ENCODE measurements around the gene DNAJB6.

The DNAJB6 gene

DNA sequence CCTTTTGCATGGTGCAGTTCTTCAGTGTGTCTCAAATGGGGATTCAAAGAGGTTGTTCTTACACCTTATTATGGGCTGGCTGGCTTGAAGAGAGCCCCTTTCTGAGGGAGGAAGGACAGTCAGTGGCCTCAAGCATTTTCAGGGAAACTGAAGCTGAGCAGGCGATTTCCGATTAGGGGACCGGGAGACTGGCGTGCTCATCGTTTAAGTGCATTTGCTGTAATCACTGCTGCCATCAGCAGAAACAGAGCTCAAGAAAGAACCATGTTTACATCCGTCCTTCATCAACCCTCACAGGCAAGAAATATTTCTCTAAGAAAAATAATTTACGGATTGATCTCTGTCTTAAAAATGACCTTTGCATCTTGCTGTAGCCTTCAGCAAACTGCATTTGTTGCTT is 32.2 kb downstream of the DNAJB6 start:
- Histone ChIP-seq H3K27ac (ENCODE audit: low read length) (no peak overlapping the region), H2AFZ (ENCODE audit: low read depth, low read length) (no peak overlapping the region), H3K36me3 (replicated peaks; ENCODE audit: low read depth, low read length) (peaks cover 64% of the 10 kb centered on the region), H3K4me2 (ENCODE audit: low read length) (no peak overlapping the region), H4K20me1 (ENCODE audit: insufficient read depth, low read length) (0 out of 2 replicates have a peak, but pooled peaks cover 8% of the 10 kb centered on the region), H3K27me3 (ENCODE audit: low read depth, low read length) (no peaks in the 10 kb centered on the region), H3K4me1 (ENCODE audit: low read length) (no peaks in the 10 kb centered on the region), H3K4me3 (ENCODE audit: low read length) (no peak overlapping the region), H3K79me2 (ENCODE audit: low read length) (peaks cover 26% of the 10 kb centered on the region), H3K9ac (ENCODE audit: low read length) (no peak overlapping the region), H3K9me3 (ENCODE audit: insufficient read depth, low read length) (no peaks in the 10 kb centered on the region)
- no peak for TF ChIP-seq EZH2phosphoT487 (IDR thresholded peaks at IDR 0.05; ENCODE audit: low read depth)
- TF ChIP-seq, protein P1, sequence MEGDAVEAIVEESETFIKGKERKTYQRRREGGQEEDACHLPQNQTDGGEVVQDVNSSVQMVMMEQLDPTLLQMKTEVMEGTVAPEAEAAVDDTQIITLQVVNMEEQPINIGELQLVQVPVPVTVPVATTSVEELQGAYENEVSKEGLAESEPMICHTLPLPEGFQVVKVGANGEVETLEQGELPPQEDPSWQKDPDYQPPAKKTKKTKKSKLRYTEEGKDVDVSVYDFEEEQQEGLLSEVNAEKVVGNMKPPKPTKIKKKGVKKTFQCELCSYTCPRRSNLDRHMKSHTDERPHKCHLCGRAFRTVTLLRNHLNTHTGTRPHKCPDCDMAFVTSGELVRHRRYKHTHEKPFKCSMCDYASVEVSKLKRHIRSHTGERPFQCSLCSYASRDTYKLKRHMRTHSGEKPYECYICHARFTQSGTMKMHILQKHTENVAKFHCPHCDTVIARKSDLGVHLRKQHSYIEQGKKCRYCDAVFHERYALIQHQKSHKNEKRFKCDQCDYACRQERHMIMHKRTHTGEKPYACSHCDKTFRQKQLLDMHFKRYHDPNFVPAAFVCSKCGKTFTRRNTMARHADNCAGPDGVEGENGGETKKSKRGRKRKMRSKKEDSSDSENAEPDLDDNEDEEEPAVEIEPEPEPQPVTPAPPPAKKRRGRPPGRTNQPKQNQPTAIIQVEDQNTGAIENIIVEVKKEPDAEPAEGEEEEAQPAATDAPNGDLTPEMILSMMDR (IDR thresholded peaks at IDR 0.05; ENCODE audit: low read depth, low read length), result no peak

- H4K20me1 ChIP-seq (ENCODE audit: insufficient read depth, low read length), result peaks cover 8% of the 10 kb centered on the region
- H3K9ac ChIP-seq (ENCODE audit: low read length), result no peak overlapping the region
- no peaks in the 10 kb centered on the region for H3K9me3 ChIP-seq (ENCODE audit: insufficient read depth, low read length)
- TF ChIP-seq EZH2phosphoT487 (IDR thresholded peaks at IDR 0.05; ENCODE audit: low read depth), result no peak
- TF ChIP-seq, protein P1 (IDR thresholded peaks at IDR 0.05; ENCODE audit: low read depth, low read length), result no peak
- H3K79me2 ChIP-seq (ENCODE audit: low read length), result peaks cover 24% of the 10 kb centered on the region
- no peaks in the 10 kb centered on the region for H3K4me1 ChIP-seq (ENCODE audit: low read length)
- no peak overlapping the region for H3K4me3 ChIP-seq (ENCODE audit: low read length)
- H3K27me3 ChIP-seq (ENCODE audit: low read depth, low read length), result no peaks in the 10 kb centered on the region
- no peak overlapping the region for H2AFZ ChIP-seq (ENCODE audit: low read depth, low read length)
- no peak overlapping the region for H3K27ac ChIP-seq (ENCODE audit: low read length)
- H3K36me3 ChIP-seq (replicated peaks; ENCODE audit: low read depth, low read length), result peaks cover 50% of the 10 kb centered on the region
- no peak overlapping the region for H3K4me2 ChIP-seq (ENCODE audit: low read length)
These were observed 33.9 kb downstream of the DNAJB6 start for GRCh38 chr7:157370742-157371141.

- Histone ChIP-seq H3K79me2 (ENCODE audit: low read length) (peaks cover 27% of the 10 kb centered on the region), H3K4me3 (ENCODE audit: low read length) (no peak overlapping the region), H3K9me3 (ENCODE audit: insufficient read depth, low read length) (no peaks in the 10 kb centered on the region), H3K4me2 (ENCODE audit: low read length) (no peak overlapping the region), H3K9ac (ENCODE audit: low read length) (no peak overlapping the region), H3K36me3 (replicated peaks; ENCODE audit: low read depth, low read length) (peaks cover 47% of the 10 kb centered on the region), H3K4me1 (ENCODE audit: low read length) (no peaks in the 10 kb centered on the region), H4K20me1 (ENCODE audit: insufficient read depth, low read length) (peaks cover 8% of the 10 kb centered on the region), H3K27me3 (ENCODE audit: low read depth, low read length) (no peaks in the 10 kb centered on the region), H3K27ac (ENCODE audit: low read length) (no peak overlapping the region), H2AFZ (ENCODE audit: low read depth, low read length) (no peak overlapping the region)
- TF ChIP-seq EZH2phosphoT487 (IDR thresholded peaks at IDR 0.05; ENCODE audit: low read depth), result no peak
- TF ChIP-seq, protein P1 (IDR thresholded peaks at IDR 0.05; ENCODE audit: low read depth, low read length), result no peak
These were observed 34.5 kb downstream of the DNAJB6 start for GRCh38 chr7:157371296-157371695.

DNA sequence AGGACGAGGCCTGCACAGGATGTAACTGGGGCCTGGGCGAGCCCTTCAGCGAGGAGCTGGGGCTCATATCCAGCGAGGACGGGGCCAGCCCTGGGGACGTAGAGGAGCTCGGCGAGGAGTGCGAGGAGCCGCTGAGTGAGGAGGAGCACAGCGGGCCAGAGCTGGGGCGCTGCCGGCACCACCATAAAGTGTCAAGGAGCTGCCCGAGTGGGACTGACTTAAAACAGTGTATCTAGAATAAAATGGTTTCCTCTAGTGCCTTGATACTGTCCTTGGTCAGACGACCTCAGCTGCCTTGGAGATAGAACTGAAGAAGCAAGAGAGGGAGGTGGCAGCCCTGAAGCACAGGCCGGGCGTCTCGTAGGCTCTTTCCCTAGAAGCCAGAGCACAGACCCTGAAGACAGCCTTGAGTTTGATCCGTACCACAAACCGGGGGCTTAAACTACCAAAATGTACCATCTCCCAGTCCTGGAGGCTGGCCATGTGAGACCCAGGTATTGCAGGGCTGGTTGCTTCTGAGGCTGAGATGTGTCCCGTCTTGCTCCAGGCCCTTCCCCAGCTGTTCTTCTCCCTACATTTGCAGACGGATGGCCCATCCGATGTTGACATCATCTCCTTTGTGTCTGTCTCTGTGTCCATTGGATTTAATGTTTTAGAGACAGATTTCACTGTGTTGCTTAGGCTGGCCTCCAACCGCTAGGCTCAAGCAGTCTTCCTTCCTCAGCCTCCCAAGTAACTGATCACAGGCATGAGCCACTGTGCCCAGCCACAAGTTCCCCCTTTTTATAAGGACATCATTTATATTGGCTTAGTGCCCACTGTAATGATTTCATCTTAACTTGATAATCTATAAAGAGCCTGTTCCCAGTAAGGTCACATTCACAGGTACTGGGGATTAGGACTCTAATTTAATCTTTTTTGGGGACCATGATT is 35.8 kb downstream of the DNAJB6 start:
- no peak overlapping the region for H2AFZ ChIP-seq (ENCODE audit: low read depth, low read length)
- no peak overlapping the region for H3K9ac ChIP-seq (ENCODE audit: low read length)
- H3K4me2 ChIP-seq (ENCODE audit: low read length), result no peak overlapping the region
- no peaks in the 10 kb centered on the region for H3K27me3 ChIP-seq (ENCODE audit: low read depth, low read length)
- peaks cover 36% of the 10 kb centered on the region for H3K36me3 ChIP-seq (replicated peaks; ENCODE audit: low read depth, low read length)
- H3K4me3 ChIP-seq (ENCODE audit: low read length), result no peak overlapping the region
- H3K4me1 ChIP-seq (ENCODE audit: low read length), result no peaks in the 10 kb centered on the region
- peaks cover 8% of the 10 kb centered on the region for H4K20me1 ChIP-seq (ENCODE audit: insufficient read depth, low read length)
- no peaks in the 10 kb centered on the region for H3K9me3 ChIP-seq (ENCODE audit: insufficient read depth, low read length)
- no peak overlapping the region for H3K27ac ChIP-seq (ENCODE audit: low read length)
- TF ChIP-seq, protein P1 (IDR thresholded peaks at IDR 0.05; ENCODE audit: low read depth, low read length), result no peak
- TF ChIP-seq EZH2phosphoT487 (IDR thresholded peaks at IDR 0.05; ENCODE audit: low read depth), result no peak
- peaks cover 36% of the 10 kb centered on the region for H3K79me2 ChIP-seq (ENCODE audit: low read length)
